ENCODE data around the gene APOBEC3B. TPM values are rescaled to one million over a fixed set of nuclear protein-coding genes. Genes with fewer than 3 reads are reported as not detected.

The APOBEC3B gene
- total RNA-seq: 1 to 10 TPM; 6.7 to 7.3 TPM
- 0.55 TPM for polyA plus RNA-seq

- no peaks in the 10 kb centered on the region for H3K36me3 ChIP-seq (ENCODE audit: insufficient read depth, low read length)
- H3K27ac Mint-ChIP-seq: peak within 1 kb of the TSS in 7 of 8 donors; percentile 36 to 92 (median 62)
- no peaks in the 10 kb centered on the region for H3K27me3 ChIP-seq (ENCODE audit: insufficient read depth, low read length, poor library complexity, severe bottlenecking)
- peak; percentile 24 to 81 (median 58) for DNase-seq
- no peak within 1 kb of the TSS for H3K27ac ChIP-seq (ENCODE audit: low read depth, low read length)
- no peaks in the 10 kb centered on the region for H3K9me3 ChIP-seq (ENCODE audit: low read length)
- H3K4me3 ChIP-seq (ENCODE audit: low read length): peak within 1 kb of the TSS; percentile 49
- peaks cover 0 to 6% (median 3%) of the 10 kb centered on the region in 5 donors for H3K9me3 Mint-ChIP-seq
- peaks cover 0 to 3% of the 10 kb centered on the region in 2 donors for H3K27me3 Mint-ChIP-seq
- ChIA-PET POLR2A (no interaction called here), CTCF (interaction anchor here (1.1 to 6.2 kb wide), 5 partner anchors 8 to 335 kb away, joined by 3 to 33 read pairs (median 6); no protein-coding TSS in a partner anchor)
- H3K4me1 Mint-ChIP-seq: peaks cover 38 to 48% (median 44%) of the 10 kb centered on the region in 3 donors
- peaks cover 19% of the 10 kb centered on the region for H3K4me1 ChIP-seq (ENCODE audit: insufficient read depth, low read length)
- peak within 1 kb of the TSS; percentile 67 to 92 (median 87) for H3K4me3 Mint-ChIP-seq
- no peaks in the 10 kb centered on the region for H3K36me3 Mint-ChIP-seq
Observed at GRCh38 chr22:38981992-38982927, at the start of gene APOBEC3B. TSS of gene APOBEC3B (plus strand) at chr22:38982347. CDS start at chr22:38982454, 107 bp downstream.

GRCh38 chr22:38935023-38935422 is 47.1 kb upstream of the APOBEC3B start:
- peaks cover 12 to 44% of the 10 kb centered on the region in 2 donors for H3K27me3 Mint-ChIP-seq
- no peak overlapping the region for H3K27ac Mint-ChIP-seq
- POLR2A ChIA-PET: no interaction called here
- H3K36me3 Mint-ChIP-seq: no peaks in the 10 kb centered on the region
- no peaks in the 10 kb centered on the region for H3K9me3 ChIP-seq (ENCODE audit: low read length)
- H3K4me1 ChIP-seq (ENCODE audit: insufficient read depth, low read length): no peaks in the 10 kb centered on the region
- no peak for DNase-seq
- H3K36me3 ChIP-seq (ENCODE audit: insufficient read depth, low read length): no peaks in the 10 kb centered on the region
- no peaks in the 10 kb centered on the region for H3K4me1 Mint-ChIP-seq
- H3K27me3 ChIP-seq (ENCODE audit: insufficient read depth, low read length, poor library complexity, severe bottlenecking): peaks cover 3% of the 10 kb centered on the region
- no peak overlapping the region for H3K4me3 ChIP-seq (ENCODE audit: low read length)
- H3K27ac ChIP-seq (ENCODE audit: low read depth, low read length): no peak overlapping the region
- CTCF ChIA-PET: no interaction called here
- H3K9me3 Mint-ChIP-seq: peaks cover 0 to 2% (median 0%) of the 10 kb centered on the region in 5 donors
- H3K4me3 Mint-ChIP-seq: no peak overlapping the region

- no peak overlapping the region for H3K4me3 ChIP-seq (ENCODE audit: low read length)
- H3K27ac ChIP-seq (ENCODE audit: low read depth, low read length): no peak overlapping the region
- no peaks in the 10 kb centered on the region for H3K36me3 Mint-ChIP-seq
- H3K9me3 Mint-ChIP-seq: peaks cover 0 to 2% (median 0%) of the 10 kb centered on the region in 5 donors
- H3K27me3 Mint-ChIP-seq: peaks cover 12 to 47% of the 10 kb centered on the region in 2 donors
- CTCF ChIA-PET: no interaction called here
- H3K36me3 ChIP-seq (ENCODE audit: insufficient read depth, low read length): no peaks in the 10 kb centered on the region
- POLR2A ChIA-PET: no interaction called here
- no peaks in the 10 kb centered on the region for H3K4me1 Mint-ChIP-seq
- no peaks in the 10 kb centered on the region for H3K9me3 ChIP-seq (ENCODE audit: low read length)
- H3K4me1 ChIP-seq (ENCODE audit: insufficient read depth, low read length): no peaks in the 10 kb centered on the region
- no peak overlapping the region for H3K27ac Mint-ChIP-seq
- H3K27me3 ChIP-seq (ENCODE audit: insufficient read depth, low read length, poor library complexity, severe bottlenecking): peaks cover 3% of the 10 kb centered on the region
- no peak for DNase-seq
- no peak overlapping the region for H3K4me3 Mint-ChIP-seq
Observed at GRCh38 chr22:38935616-38936015, 46.5 kb upstream of the APOBEC3B start.

GRCh38 chr22:38936562-38936961 is 45.6 kb upstream of the APOBEC3B start:
- Mint-ChIP-seq H3K27ac (no peak overlapping the region), H3K27me3 (peaks cover 12 to 55% of the 10 kb centered on the region in 2 donors), H3K4me1 (peaks cover 4 to 7% (median 7%) of the 10 kb centered on the region in 3 donors), H3K4me3 (no peak overlapping the region), H3K36me3 (no peaks in the 10 kb centered on the region), H3K9me3 (peaks cover 0 to 2% (median 0%) of the 10 kb centered on the region in 5 donors)
- Histone ChIP-seq H3K27ac (ENCODE audit: low read depth, low read length) (no peak overlapping the region), H3K4me3 (ENCODE audit: low read length) (no peak overlapping the region), H3K4me1 (ENCODE audit: insufficient read depth, low read length) (peaks cover 7% of the 10 kb centered on the region), H3K27me3 (ENCODE audit: insufficient read depth, low read length, poor library complexity, severe bottlenecking) (peaks cover 3% of the 10 kb centered on the region), H3K36me3 (ENCODE audit: insufficient read depth, low read length) (no peaks in the 10 kb centered on the region), H3K9me3 (ENCODE audit: low read length) (no peaks in the 10 kb centered on the region)
- DNase-seq: no peak
- ChIA-PET POLR2A (no interaction called here), CTCF (interaction anchor here (0.8 kb wide), 1 partner anchor 67 kb away, joined by 3 read pairs; no protein-coding TSS in a partner anchor)

GRCh38 chr22:38937036-38937435 is 45.1 kb upstream of the APOBEC3B start:
- H3K36me3 Mint-ChIP-seq: no peaks in the 10 kb centered on the region
- peaks cover 8% of the 10 kb centered on the region for H3K4me1 ChIP-seq (ENCODE audit: insufficient read depth, low read length)
- POLR2A ChIA-PET: no interaction called here
- H3K9me3 Mint-ChIP-seq: peaks cover 0 to 2% (median 0%) of the 10 kb centered on the region in 5 donors
- CTCF ChIA-PET: no interaction called here
- no peaks in the 10 kb centered on the region for H3K36me3 ChIP-seq (ENCODE audit: insufficient read depth, low read length)
- peaks cover 3% of the 10 kb centered on the region for H3K27me3 ChIP-seq (ENCODE audit: insufficient read depth, low read length, poor library complexity, severe bottlenecking)
- no peak overlapping the region for H3K27ac ChIP-seq (ENCODE audit: low read depth, low read length)
- no peak overlapping the region for H3K4me3 ChIP-seq (ENCODE audit: low read length)
- DNase-seq: no peak
- H3K4me1 Mint-ChIP-seq: peaks cover 9 to 12% (median 11%) of the 10 kb centered on the region in 3 donors
- no peak overlapping the region for H3K4me3 Mint-ChIP-seq
- H3K9me3 ChIP-seq (ENCODE audit: low read length): no peaks in the 10 kb centered on the region
- H3K27ac Mint-ChIP-seq: no peak overlapping the region
- H3K27me3 Mint-ChIP-seq: peaks cover 15 to 60% of the 10 kb centered on the region in 2 donors

- Mint-ChIP-seq H3K9me3 (peaks cover 0 to 2% (median 0%) of the 10 kb centered on the region in 5 donors), H3K27me3 (peaks cover 17 to 62% of the 10 kb centered on the region in 2 donors), H3K4me3 (no peak overlapping the region), H3K4me1 (peaks cover 11 to 16% (median 13%) of the 10 kb centered on the region in 3 donors), H3K27ac (no peak overlapping the region), H3K36me3 (no peaks in the 10 kb centered on the region)
- DNase-seq: no peak
- H3K36me3 ChIP-seq (ENCODE audit: insufficient read depth, low read length): no peaks in the 10 kb centered on the region
- H3K4me1 ChIP-seq (ENCODE audit: insufficient read depth, low read length): peaks cover 8% of the 10 kb centered on the region
- H3K9me3 ChIP-seq (ENCODE audit: low read length): no peaks in the 10 kb centered on the region
- CTCF ChIA-PET: no interaction called here
- H3K4me3 ChIP-seq (ENCODE audit: low read length): no peak overlapping the region
- H3K27me3 ChIP-seq (ENCODE audit: insufficient read depth, low read length, poor library complexity, severe bottlenecking): peaks cover 2% of the 10 kb centered on the region
- no peak overlapping the region for H3K27ac ChIP-seq (ENCODE audit: low read depth, low read length)
- POLR2A ChIA-PET: no interaction called here
Observed at GRCh38 chr22:38937541-38937940, 44.6 kb upstream of the APOBEC3B start.

GRCh38 chr22:38938221-38938620 is 43.9 kb upstream of the APOBEC3B start:
- DNase-seq: no peak
- H3K9me3 ChIP-seq (ENCODE audit: low read length): no peaks in the 10 kb centered on the region
- H3K36me3 ChIP-seq (ENCODE audit: insufficient read depth, low read length): no peaks in the 10 kb centered on the region
- H3K27me3 Mint-ChIP-seq: peaks cover 17 to 69% of the 10 kb centered on the region in 2 donors
- peaks cover 0 to 2% (median 0%) of the 10 kb centered on the region in 5 donors for H3K9me3 Mint-ChIP-seq
- no peak overlapping the region for H3K27ac Mint-ChIP-seq
- H3K27me3 ChIP-seq (ENCODE audit: insufficient read depth, low read length, poor library complexity, severe bottlenecking): peaks cover 8% of the 10 kb centered on the region
- peaks cover 8% of the 10 kb centered on the region for H3K4me1 ChIP-seq (ENCODE audit: insufficient read depth, low read length)
- peaks cover 14 to 23% (median 14%) of the 10 kb centered on the region in 3 donors for H3K4me1 Mint-ChIP-seq
- no peak overlapping the region for H3K27ac ChIP-seq (ENCODE audit: low read depth, low read length)
- H3K4me3 Mint-ChIP-seq: no peak overlapping the region
- ChIA-PET POLR2A (no interaction called here), CTCF (no interaction called here)
- H3K4me3 ChIP-seq (ENCODE audit: low read length): no peak overlapping the region
- H3K36me3 Mint-ChIP-seq: no peaks in the 10 kb centered on the region

- Histone ChIP-seq H3K36me3 (ENCODE audit: insufficient read depth, low read length) (no peaks in the 10 kb centered on the region), H3K9me3 (ENCODE audit: low read length) (no peaks in the 10 kb centered on the region), H3K27me3 (ENCODE audit: insufficient read depth, low read length, poor library complexity, severe bottlenecking) (peaks cover 13% of the 10 kb centered on the region), H3K27ac (ENCODE audit: low read depth, low read length) (no peak overlapping the region), H3K4me3 (ENCODE audit: low read length) (no peak overlapping the region), H3K4me1 (ENCODE audit: insufficient read depth, low read length) (peaks cover 8% of the 10 kb centered on the region)
- ChIA-PET CTCF (no interaction called here), POLR2A (no interaction called here)
- Mint-ChIP-seq H3K27me3 (peaks cover 21 to 73% of the 10 kb centered on the region in 2 donors), H3K36me3 (no peaks in the 10 kb centered on the region), H3K27ac (no peak overlapping the region), H3K9me3 (peaks cover 0 to 2% (median 0%) of the 10 kb centered on the region in 5 donors), H3K4me3 (no peak overlapping the region), H3K4me1 (peaks cover 16 to 29% (median 19%) of the 10 kb centered on the region in 3 donors)
- no peak for DNase-seq
Observed at GRCh38 chr22:38938925-38939324, 43.2 kb upstream of the APOBEC3B start.

All from CD8-positive, alpha-beta memory T cell (primary cell).